Measurements from ENCODE around the gene C9orf78.

- TF ChIP-seq, protein P1, sequence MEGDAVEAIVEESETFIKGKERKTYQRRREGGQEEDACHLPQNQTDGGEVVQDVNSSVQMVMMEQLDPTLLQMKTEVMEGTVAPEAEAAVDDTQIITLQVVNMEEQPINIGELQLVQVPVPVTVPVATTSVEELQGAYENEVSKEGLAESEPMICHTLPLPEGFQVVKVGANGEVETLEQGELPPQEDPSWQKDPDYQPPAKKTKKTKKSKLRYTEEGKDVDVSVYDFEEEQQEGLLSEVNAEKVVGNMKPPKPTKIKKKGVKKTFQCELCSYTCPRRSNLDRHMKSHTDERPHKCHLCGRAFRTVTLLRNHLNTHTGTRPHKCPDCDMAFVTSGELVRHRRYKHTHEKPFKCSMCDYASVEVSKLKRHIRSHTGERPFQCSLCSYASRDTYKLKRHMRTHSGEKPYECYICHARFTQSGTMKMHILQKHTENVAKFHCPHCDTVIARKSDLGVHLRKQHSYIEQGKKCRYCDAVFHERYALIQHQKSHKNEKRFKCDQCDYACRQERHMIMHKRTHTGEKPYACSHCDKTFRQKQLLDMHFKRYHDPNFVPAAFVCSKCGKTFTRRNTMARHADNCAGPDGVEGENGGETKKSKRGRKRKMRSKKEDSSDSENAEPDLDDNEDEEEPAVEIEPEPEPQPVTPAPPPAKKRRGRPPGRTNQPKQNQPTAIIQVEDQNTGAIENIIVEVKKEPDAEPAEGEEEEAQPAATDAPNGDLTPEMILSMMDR (conservative IDR thresholded peaks at IDR 0.05; ENCODE audit: low read depth, low read length): no peak
- no peak for TF ChIP-seq EZH2 (IDR thresholded peaks at IDR 0.05; ENCODE audit: low read length, unreplicated experiment)
Observed at GRCh38 chr9:129875687-129876395, 40.8 kb upstream of the C9orf78 start.

Data from PC-3 (cell line).